ENCODE data around the gene MRE11. TPM values are rescaled to one million over a fixed set of nuclear protein-coding genes. Genes with fewer than 3 reads are reported as not detected.

The MRE11 gene
- total and polyA plus RNA-seq, 9 of the 15 experiments (the other 6 are each of a cell fraction or from before 2014, with no cell fraction given), result 18.3 to 45.2 (median 29.1) TPM

- FAIRE-seq, result no peak
- DNase-seq (ENCODE audit: extremely low read depth in 1 of 4, low spot score in 3 of 4), result no peak
- H3K4me3 ChIP-seq, result no peak overlapping the region
- no TSS peak for BruUV-seq (replicated peaks)
- H2AFZ ChIP-seq (ENCODE audit: low read depth, low read length), result no peak overlapping the region
- 14% methylated on average over 1 of the region's 1 CpG for WGBS (ENCODE audit: insufficient coverage, low coverage, missing lambda C conversion rate)
- no peak for ATAC-seq
- H3K36me3 ChIP-seq (ENCODE audit: control insufficient read depth, insufficient read depth, low read length), result no peaks in the 10 kb centered on the region
- in situ Hi-C loops (cut with MboI), result no loop called here
- peaks cover 0 to 4% of the 10 kb centered on the region in 2 experiments; a peak in 1 of 5 replicates for H3K27me3 ChIP-seq (ENCODE audit: control insufficient read depth in 2 of 2, insufficient read depth in 2 of 2, low read length in 2 of 2)
- TF ChIP-seq ZFP36 (IDR thresholded peaks at IDR 0.05; ENCODE audit: low read depth, low read length, partially characterized antibody) (no peak), ZC3H4 (CRISPR knock-in tag; IDR thresholded peaks at IDR 0.05; ENCODE audit: borderline replicate concordance) (no peak), U2AF2 (optimal IDR thresholded peaks at IDR 0.05; ENCODE audit: low read depth, low read length) (no peak), PURB (CRISPR knock-in tag; IDR thresholded peaks at IDR 0.05; ENCODE audit: low read depth) (no peak), RBBP5 (IDR thresholded peaks at IDR 0.05; ENCODE audit: borderline replicate concordance, insufficient read depth, low read length, poor library complexity, severe bottlenecking) (no peak), ZNF778 (CRISPR knock-in tag; IDR thresholded peaks at IDR 0.05) (no peak), EGR1 (conservative IDR thresholded peaks at IDR 0.05) (no peak), PCBP2 (IDR thresholded peaks at IDR 0.05; ENCODE audit: low read depth, low read length, poor library complexity, severe bottlenecking) (no peak), ZNF764 (CRISPR knock-in tag; IDR thresholded peaks at IDR 0.05; ENCODE audit: low read depth) (no peak), ZNF175 (CRISPR knock-in tag; IDR thresholded peaks at IDR 0.05; ENCODE audit: low read depth) (no peak), PKNOX1 (IDR thresholded peaks at IDR 0.05) (no peak)
- ChIA-PET CTCF (ENCODE audit: low intra/inter-chr PET ratio) (interaction anchor here (0.6 kb wide), 1 partner anchor 602 kb away, joined by 3 read pairs; no protein-coding TSS in a partner anchor), POLR2A (interaction anchor here (0.6 to 0.7 kb wide), 2 partner anchors 22 to 29 kb away, joined by 3 to 4 read pairs; no protein-coding TSS in a partner anchor)
- H3K9me3 ChIP-seq (replicated peaks; ENCODE audit: control insufficient read depth, insufficient read depth, low read depth, low read length), result no peaks in the 10 kb centered on the region
- no peak overlapping the region for H3K9ac ChIP-seq (ENCODE audit: insufficient read depth in 1 of 2, low read depth in 2 of 2, low read length in 2 of 2)
- H3K79me2 ChIP-seq (ENCODE audit: control insufficient read depth, insufficient read depth, low read length), result 0 out of 3 replicates have a peak, but pooled peaks cover 3% of the 10 kb centered on the region
- no peak overlapping the region for H3K4me2 ChIP-seq (ENCODE audit: insufficient read depth, low read length)
- H3K9me1 ChIP-seq (ENCODE audit: control insufficient read depth, insufficient read depth, low read length), result no peaks in the 10 kb centered on the region
- no peaks in the 10 kb centered on the region for H4K20me1 ChIP-seq (replicated peaks; ENCODE audit: control insufficient read depth, insufficient read depth, low read length)
- peaks cover 4 to 11% of the 10 kb centered on the region in 2 experiments; a peak in 3 of 5 replicates for H3K4me1 ChIP-seq (replicated peaks in 1 of 2; ENCODE audit: control insufficient read depth in 2 of 2, insufficient read depth in 2 of 2, low read length in 2 of 2)
- intact Hi-C loops (cut with micrococcal nuclease), result no loop called here
- H3K27ac ChIP-seq (ENCODE audit: extremely low read depth, low read depth, low read length), result no peak overlapping the region
Measured at GRCh38 chr11:94539420-94539819, 45.8 kb upstream of the MRE11 start.

Measured in K562 (cell line).